PC-3 (cell line): Measurements from ENCODE around the gene SNRNP70. TPM values are rescaled to one million over a fixed set of nuclear protein-coding genes. Genes with fewer than 3 reads are reported as not detected.
"Not testable (repeated sequence)": the region's sequence is repeated elsewhere in the genome, so short reads cannot be mapped to it uniquely, and the experiment has no call there.

Experiments
- ATAC-seq: fragments of 200-7000 bp; cut with Tn5 transposase; 2 replicates; pipeline ENCODE4 v1.9.1; 2020; ENCODE audit warnings: mild to moderate bottlenecking, moderate library complexity
- BruUV-seq: library from RNA; stranded (reverse); fragments of 400-500 nt; replicated peaks from 2 replicates; lab custom pipeline; 2021; lab: Mats Ljungman, UMichigan
- CTCF ChIA-PET: fragments of 300-600 bp; sonication (Branson Sonifier 250); formaldehyde crosslinking; loops from one replicate; lab custom pipeline; 2022; ENCODE audit warnings: antibody characterized with exemption; lab: Charles Lee
- POLR2A ChIA-PET: fragments of 300-600 bp; sonication (Branson Sonifier 250); formaldehyde crosslinking; loops from one replicate; lab custom pipeline; 2022; ENCODE audit warnings: antibody characterized with exemption; ENCODE audit not compliant: unreplicated experiment; lab: Charles Lee
- DNase-seq: peaks from one replicate; pipeline ENCODE4 v3.0.0-alpha.2; 2015
- H2AFZ ChIP-seq: fragments of 300-600 bp; sonication (generic); 2 replicates; pipeline ENCODE4 v1.6.0; 2016; ENCODE audit warnings: antibody characterized with exemption, low read length
- H3F3A ChIP-seq: fragments of 300-600 bp; sonication (generic); one replicate; pipeline ENCODE4 v1.6.0; 2017; ENCODE audit warnings: antibody characterized with exemption, low read length, control low read depth, mild to moderate bottlenecking; ENCODE audit not compliant: unreplicated experiment
- H3K27ac ChIP-seq: fragments of 300-600 bp; sonication (generic); 2 replicates; pipeline ENCODE4 v1.5.1; 2016; ENCODE audit warnings: mild to moderate bottlenecking, low read length
- H3K27me3 ChIP-seq: fragments of 300-600 bp; sonication (generic); 2 replicates; pipeline ENCODE4 v1.6.1; 2016; ENCODE audit warnings: low read length, mixed read lengths
- H3K36me3 ChIP-seq: fragments of 300-600 bp; sonication (generic); 2 replicates; pipeline ENCODE4 v1.6.1; 2016; ENCODE audit warnings: low read depth, mixed run types, low read length, mixed read lengths
- H3K4me1 ChIP-seq: fragments of 300-600 bp; sonication (generic); 2 replicates; pipeline ENCODE4 v1.5.1; 2016; ENCODE audit warnings: low read length; ENCODE audit not compliant: insufficient read depth
- H3K4me2 ChIP-seq: fragments of 300-600 bp; sonication (generic); 2 replicates; pipeline ENCODE4 v1.6.0; 2016; ENCODE audit warnings: low read length
- H3K4me3 ChIP-seq: fragments of 300-600 bp; sonication (generic); 2 replicates; pipeline ENCODE4 v1.5.1; 2016; ENCODE audit warnings: mild to moderate bottlenecking, low read length, mixed read lengths
- H3K79me2 ChIP-seq: fragments of 300-600 bp; sonication (generic); 2 replicates; pipeline ENCODE4 v1.6.1; 2017; ENCODE audit warnings: low read length, mixed read lengths
- H3K9ac ChIP-seq: fragments of 300-600 bp; sonication (generic); 2 replicates; pipeline ENCODE4 v1.6.0; 2016; ENCODE audit warnings: mild to moderate bottlenecking, low read length
- H3K9me2 ChIP-seq: fragments of 300-600 bp; sonication (generic); replicated peaks from 2 replicates; pipeline ENCODE4 v1.6.1; 2016; ENCODE audit warnings: mixed run types, low read length, mixed read lengths
- H3K9me3 ChIP-seq: fragments of 300-600 bp; sonication (generic); 2 replicates; pipeline ENCODE4 v1.6.1; 2016; ENCODE audit warnings: low read length, mixed read lengths
- H4K20me1 ChIP-seq: fragments of 300-600 bp; sonication (generic); 2 replicates; pipeline ENCODE4 v1.6.1; 2016; ENCODE audit warnings: low read length, mixed read lengths
- CTCF ChIP-seq: fragments of 300-600 bp; sonication (generic); conservative IDR thresholded peaks from 2 replicates; pipeline ENCODE4 v1.5.1; 2017; ENCODE audit warnings: antibody characterized with exemption, low read depth, mild to moderate bottlenecking, low read length
- EZH2 ChIP-seq: fragments of 300-600 bp; sonication (generic); IDR thresholded peaks from one replicate; pipeline ENCODE4 v1.6.1; 2017; ENCODE audit warnings: antibody characterized with exemption, mild to moderate bottlenecking, low read length; ENCODE audit not compliant: unreplicated experiment
- intact Hi-C: fragments of 100-400 bp; cut with micrococcal nuclease; formaldehyde crosslinking; loops from 2 replicates; pipeline ENCODE4 v1.9.0; 2023
- total RNA-seq: library from RNA; depleted of rRNA; stranded (reverse); fragments of >200 nt; gene quantifications from 2 replicates; pipeline ENCODE4 v1.2.3, GENCODE V29; 2014

SNRNP70 gene
- total RNA-seq, 1 experiment from 2014 or later = 367 TPM

- intact Hi-C loops, H3F3A ChIP-seq, BruUV-seq, H2AFZ ChIP-seq, H3K9me3 ChIP-seq, POLR2A ChIA-PET, H3K36me3 ChIP-seq, H4K20me1 ChIP-seq, H3K27ac ChIP-seq, H3K79me2 ChIP-seq, H3K4me3 ChIP-seq, H3K27me3 ChIP-seq, H3K4me1 ChIP-seq, CTCF ChIA-PET, H3K9ac ChIP-seq, H3K9me2 ChIP-seq: not testable (repeated sequence)
- H3K4me2 ChIP-seq = peak overlapping the region; percentile 37; the same call in 1 of the 2 replicates
- peak; percentile 83 for DNase-seq
- ATAC-seq = peak; percentile 100
Measured at GRCh38 chr19:49050376-49051033, 34.7 kb upstream of the SNRNP70 start.

GRCh38 chr19:49056101-49056901 lies 28.9 kb upstream of the SNRNP70 start:
- no peaks in the 10 kb centered on the region for H4K20me1 ChIP-seq
- BruUV-seq = TSS peak; percentile 45
- no peaks in the 10 kb centered on the region for H3K27me3 ChIP-seq
- peaks cover 4% of the 10 kb centered on the region; the same call in 1 of the 2 replicates for H3K4me1 ChIP-seq
- no peaks in the 10 kb centered on the region for H3K9me3 ChIP-seq
- intact Hi-C loops = no loop called here
- TF ChIP-seq CTCF (peak; percentile 18; the same call in 1 of the 2 replicates), EZH2 (no peak)
- peak; percentile 89 for ATAC-seq
- H2AFZ ChIP-seq = peak overlapping the region; percentile 85
- H3K4me2 ChIP-seq = peak overlapping the region; percentile 96
- H3K9ac ChIP-seq = 0 out of 2 replicates have a peak overlapping the region, but pooled peaks have one; percentile 12
- peak overlapping the region; percentile 71 for H3K4me3 ChIP-seq
- H3K9me2 ChIP-seq = no peaks in the 10 kb centered on the region
- no peaks in the 10 kb centered on the region for H3F3A ChIP-seq
- ChIA-PET CTCF (interaction anchor here (0.7 kb wide), 1 partner anchor 63 kb away, joined by 3 read pairs; the partner anchor contains the start of gene RUVBL2), POLR2A (interaction anchor here (0.6 to 0.7 kb wide), 2 partner anchors 19 to 42 kb away, joined by 3 read pairs; no protein-coding TSS in a partner anchor)
- no peaks in the 10 kb centered on the region for H3K36me3 ChIP-seq
- H3K27ac ChIP-seq = no peak overlapping the region
- DNase-seq = peak; percentile 52
- no peaks in the 10 kb centered on the region for H3K79me2 ChIP-seq

GRCh38 chr19:49056902-49057596 lies 28.2 kb upstream of the SNRNP70 start:
- Histone ChIP-seq H2AFZ (peak overlapping the region; percentile 85; the same call in 1 of the 2 replicates), H3K4me3 (peak overlapping the region; percentile 71), H3K4me2 (peak overlapping the region; percentile 96)
- ATAC-seq, intact Hi-C loops, H3K27me3 ChIP-seq, DNase-seq, H3K9me2 ChIP-seq, H3K36me3 ChIP-seq, H4K20me1 ChIP-seq, BruUV-seq, H3K9me3 ChIP-seq, H3K9ac ChIP-seq, H3K27ac ChIP-seq, H3K79me2 ChIP-seq, H3F3A ChIP-seq, H3K4me1 ChIP-seq: not testable (repeated sequence)
- ChIA-PET POLR2A (interaction anchor here (0.6 to 1.0 kb wide), 2 partner anchors 18 to 64 kb away, joined by 3 to 4 read pairs; partner anchors contain the start of genes GYS1 and RUVBL2), CTCF (interaction anchor here (0.5 to 0.9 kb wide), 3 partner anchors 17 to 86 kb away, joined by 3 read pairs; partner anchors contain the start of gene RUVBL2)
